ENCODE data around the gene ITGA5. TPM values are rescaled to one million over a fixed set of nuclear protein-coding genes. Genes with fewer than 3 reads are reported as not detected.

The ITGA5 gene
- total and polyA plus RNA-seq, 2 experiments from 2014 or later = 52.6 to 55.8 TPM

DNA sequence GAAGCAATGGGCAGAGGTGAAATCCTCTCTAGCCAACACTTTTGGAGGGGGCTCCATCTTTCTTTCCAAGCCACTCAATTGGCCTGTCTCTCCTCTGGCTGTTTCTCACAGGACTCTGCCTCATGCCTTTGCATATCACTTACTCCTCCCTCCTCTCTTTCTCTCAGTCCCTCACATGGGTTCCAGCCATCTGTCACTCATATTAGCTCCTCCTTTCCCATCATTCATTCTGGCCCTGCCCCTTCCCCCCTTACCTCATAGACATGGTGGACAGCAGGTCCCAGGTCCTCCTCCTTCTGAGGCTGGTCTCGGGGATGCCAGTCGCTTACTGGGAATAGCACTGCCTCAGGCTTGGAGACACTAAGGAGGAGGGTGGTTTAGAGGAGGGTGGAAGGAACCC is 17.9 kb downstream of the ITGA5 start:
- Histone ChIP-seq H3K36me3 (peaks cover 55% of the 10 kb centered on the region), H3K4me1 (ENCODE audit: low read depth) (no peaks in the 10 kb centered on the region), H3K27ac (no peak overlapping the region), H3K27me3 (no peaks in the 10 kb centered on the region), H3K4me3 (no peak overlapping the region), H3K9me3 (ENCODE audit: low read depth) (no peaks in the 10 kb centered on the region)
- no peak for DNase-seq (ENCODE audit: low read depth in 1 of 2, low spot score in 1 of 2)
- TF ChIP-seq, protein P1, sequence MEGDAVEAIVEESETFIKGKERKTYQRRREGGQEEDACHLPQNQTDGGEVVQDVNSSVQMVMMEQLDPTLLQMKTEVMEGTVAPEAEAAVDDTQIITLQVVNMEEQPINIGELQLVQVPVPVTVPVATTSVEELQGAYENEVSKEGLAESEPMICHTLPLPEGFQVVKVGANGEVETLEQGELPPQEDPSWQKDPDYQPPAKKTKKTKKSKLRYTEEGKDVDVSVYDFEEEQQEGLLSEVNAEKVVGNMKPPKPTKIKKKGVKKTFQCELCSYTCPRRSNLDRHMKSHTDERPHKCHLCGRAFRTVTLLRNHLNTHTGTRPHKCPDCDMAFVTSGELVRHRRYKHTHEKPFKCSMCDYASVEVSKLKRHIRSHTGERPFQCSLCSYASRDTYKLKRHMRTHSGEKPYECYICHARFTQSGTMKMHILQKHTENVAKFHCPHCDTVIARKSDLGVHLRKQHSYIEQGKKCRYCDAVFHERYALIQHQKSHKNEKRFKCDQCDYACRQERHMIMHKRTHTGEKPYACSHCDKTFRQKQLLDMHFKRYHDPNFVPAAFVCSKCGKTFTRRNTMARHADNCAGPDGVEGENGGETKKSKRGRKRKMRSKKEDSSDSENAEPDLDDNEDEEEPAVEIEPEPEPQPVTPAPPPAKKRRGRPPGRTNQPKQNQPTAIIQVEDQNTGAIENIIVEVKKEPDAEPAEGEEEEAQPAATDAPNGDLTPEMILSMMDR (IDR thresholded peaks at IDR 0.05; ENCODE audit: low read depth, low read length) = no peak

DNA sequence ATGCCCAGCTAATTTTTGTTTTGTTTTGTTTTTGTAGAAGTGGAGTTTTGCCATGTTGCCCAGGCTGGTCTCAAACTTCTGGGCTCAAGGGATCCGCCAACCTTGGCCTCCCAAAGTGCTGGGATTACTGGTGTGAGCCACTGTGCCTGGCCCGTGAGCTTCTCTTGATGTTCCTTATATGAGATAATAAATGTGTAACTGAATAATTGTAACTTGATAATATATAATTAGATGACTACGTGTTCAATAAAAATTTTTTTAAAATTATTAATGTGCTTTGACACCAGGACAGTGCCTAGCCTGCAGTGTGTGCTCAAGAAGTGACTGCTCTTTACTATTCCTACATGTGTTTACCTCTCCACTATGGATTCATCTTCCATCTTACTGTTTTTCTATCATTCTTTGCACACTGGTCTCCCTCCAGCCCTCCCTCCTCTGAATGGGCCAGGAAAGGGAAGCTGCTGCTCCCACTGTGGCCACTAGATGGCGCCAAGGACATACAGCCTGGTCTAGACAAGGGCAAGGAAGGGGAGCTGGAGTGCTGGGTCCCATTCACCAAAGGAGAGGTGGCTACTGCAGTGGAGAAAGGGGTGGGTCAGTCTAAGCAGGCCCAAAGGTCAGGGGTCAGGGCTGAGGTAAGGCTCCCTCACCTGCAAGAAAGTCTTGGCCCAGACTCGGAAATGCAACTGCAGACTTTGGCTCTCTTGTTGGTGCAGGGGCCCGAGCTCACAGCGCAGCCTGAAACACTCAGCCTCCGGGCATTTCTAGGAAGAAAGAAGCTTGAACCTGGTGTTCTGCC is 19.9 kb downstream of the ITGA5 start:
- TF ChIP-seq, protein P1 (IDR thresholded peaks at IDR 0.05; ENCODE audit: low read depth, low read length) = peak; percentile 100
- H3K27ac ChIP-seq = no peak overlapping the region
- H3K36me3 ChIP-seq = peaks cover 59% of the 10 kb centered on the region
- no peak overlapping the region for H3K4me3 ChIP-seq
- no peaks in the 10 kb centered on the region for H3K4me1 ChIP-seq (ENCODE audit: low read depth)
- H3K9me3 ChIP-seq (ENCODE audit: low read depth) = no peaks in the 10 kb centered on the region
- peak; percentile 85 to 90 for DNase-seq (ENCODE audit: low read depth in 1 of 2, low spot score in 1 of 2)
- no peaks in the 10 kb centered on the region for H3K27me3 ChIP-seq

DNA sequence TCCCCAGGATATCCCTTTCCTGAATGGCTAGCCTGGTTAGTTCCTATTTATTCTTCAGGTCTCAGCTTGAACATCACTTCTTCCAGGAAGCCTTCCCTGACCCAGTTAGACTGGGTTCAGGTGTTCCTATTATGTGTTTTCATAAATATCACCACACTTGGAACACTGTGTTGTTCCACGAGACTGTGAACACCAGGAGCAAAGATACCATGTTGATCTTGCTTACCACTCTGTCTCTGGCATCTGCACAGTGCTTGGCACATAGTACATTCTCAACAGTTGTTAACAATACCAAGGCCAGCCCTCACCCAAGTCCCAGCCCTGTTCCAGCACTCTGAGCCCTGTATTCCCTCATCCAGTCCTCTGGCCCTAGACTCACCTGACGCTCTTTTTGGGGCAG is 20.8 kb downstream of the ITGA5 start:
- Histone ChIP-seq H3K4me1 (ENCODE audit: low read depth) (no peaks in the 10 kb centered on the region), H3K4me3 (no peak overlapping the region), H3K27me3 (no peaks in the 10 kb centered on the region), H3K9me3 (ENCODE audit: low read depth) (no peaks in the 10 kb centered on the region), H3K36me3 (peaks cover 49% of the 10 kb centered on the region), H3K27ac (no peak overlapping the region)
- no peak for DNase-seq (ENCODE audit: low read depth in 1 of 2, low spot score in 1 of 2)
- TF ChIP-seq, protein P1 (IDR thresholded peaks at IDR 0.05; ENCODE audit: low read depth, low read length) = no peak

DNA sequence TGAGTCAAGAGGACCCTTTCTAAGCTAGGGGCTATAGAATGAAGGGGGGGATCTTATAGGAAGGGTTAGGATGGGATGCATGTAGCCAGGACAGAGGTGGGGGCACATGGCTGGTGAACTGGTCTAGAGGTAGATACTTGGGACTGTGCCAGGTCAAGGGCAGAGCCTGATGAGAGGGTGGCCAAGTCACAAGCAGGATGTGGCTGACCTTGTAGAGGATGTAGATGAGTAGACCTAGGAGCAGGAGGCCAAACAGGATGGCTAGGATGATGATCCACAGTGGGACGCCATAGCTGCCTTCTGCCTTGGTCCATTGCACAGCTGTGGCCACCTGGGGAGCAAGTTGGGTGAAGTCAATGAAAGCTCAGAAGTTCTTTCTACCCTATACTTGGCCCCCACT is 21.9 kb downstream of the ITGA5 start:
- TF ChIP-seq, protein P1 (IDR thresholded peaks at IDR 0.05; ENCODE audit: low read depth, low read length) = no peak
- H3K9me3 ChIP-seq (ENCODE audit: low read depth) = no peaks in the 10 kb centered on the region
- no peak for DNase-seq (ENCODE audit: low read depth in 1 of 2, low spot score in 1 of 2)
- H3K4me3 ChIP-seq = no peak overlapping the region
- H3K36me3 ChIP-seq = peaks cover 46% of the 10 kb centered on the region
- no peaks in the 10 kb centered on the region for H3K4me1 ChIP-seq (ENCODE audit: low read depth)
- no peaks in the 10 kb centered on the region for H3K27me3 ChIP-seq
- H3K27ac ChIP-seq = no peak overlapping the region

DNA sequence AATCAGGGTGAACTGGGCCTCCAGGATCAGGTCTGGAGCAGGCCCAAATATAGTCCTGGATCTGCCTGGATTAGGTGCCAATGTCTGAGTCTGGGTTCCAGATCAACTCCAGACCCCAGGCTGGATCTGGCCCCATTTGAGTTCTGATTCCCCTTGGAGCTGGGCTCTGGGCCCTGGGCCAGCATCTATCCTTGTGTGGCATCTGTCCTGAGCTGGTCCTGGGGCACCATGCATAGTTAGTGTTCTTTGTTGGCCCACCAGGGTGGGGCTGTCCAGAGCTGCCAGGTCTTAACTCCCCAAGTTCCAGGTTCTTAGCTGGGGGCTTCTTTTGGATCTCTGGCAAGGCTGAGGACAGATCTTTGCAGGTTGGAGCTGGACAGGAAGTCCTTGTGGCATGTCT is 23.5 kb downstream of the ITGA5 start:
- no peaks in the 10 kb centered on the region for H3K27me3 ChIP-seq

More for the DNA sequence above, 23.5 kb downstream of the ITGA5 start:
- Histone ChIP-seq H3K36me3 (peaks cover 33% of the 10 kb centered on the region), H3K27ac (no peak overlapping the region), H3K4me3 (no peak overlapping the region), H3K4me1 (ENCODE audit: low read depth) (no peaks in the 10 kb centered on the region), H3K9me3 (ENCODE audit: low read depth) (no peaks in the 10 kb centered on the region)
- TF ChIP-seq, protein P1 (IDR thresholded peaks at IDR 0.05; ENCODE audit: low read depth, low read length) = no peak
- no peak for DNase-seq (ENCODE audit: low read depth in 1 of 2, low spot score in 1 of 2)

Measured in cardiac muscle cell (in vitro differentiated cells and primary cell).